Measurements from ENCODE around the gene GMEB1. TPM values are rescaled to one million over a fixed set of nuclear protein-coding genes. Genes with fewer than 3 reads are reported as not detected.
"Not testable (repeated sequence)": the region's sequence is repeated elsewhere in the genome, so short reads cannot be mapped to it uniquely, and the experiment has no call there.

The GMEB1 gene, protein sequence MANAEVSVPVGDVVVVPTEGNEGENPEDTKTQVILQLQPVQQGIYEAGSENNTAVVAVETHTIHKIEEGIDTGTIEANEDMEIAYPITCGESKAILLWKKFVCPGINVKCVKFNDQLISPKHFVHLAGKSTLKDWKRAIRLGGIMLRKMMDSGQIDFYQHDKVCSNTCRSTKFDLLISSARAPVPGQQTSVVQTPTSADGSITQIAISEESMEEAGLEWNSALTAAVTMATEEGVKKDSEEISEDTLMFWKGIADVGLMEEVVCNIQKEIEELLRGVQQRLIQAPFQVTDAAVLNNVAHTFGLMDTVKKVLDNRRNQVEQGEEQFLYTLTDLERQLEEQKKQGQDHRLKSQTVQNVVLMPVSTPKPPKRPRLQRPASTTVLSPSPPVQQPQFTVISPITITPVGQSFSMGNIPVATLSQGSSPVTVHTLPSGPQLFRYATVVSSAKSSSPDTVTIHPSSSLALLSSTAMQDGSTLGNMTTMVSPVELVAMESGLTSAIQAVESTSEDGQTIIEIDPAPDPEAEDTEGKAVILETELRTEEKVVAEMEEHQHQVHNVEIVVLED
- total RNA-seq, result 25.9 and 29.2 TPM in 2 replicates

DNA sequence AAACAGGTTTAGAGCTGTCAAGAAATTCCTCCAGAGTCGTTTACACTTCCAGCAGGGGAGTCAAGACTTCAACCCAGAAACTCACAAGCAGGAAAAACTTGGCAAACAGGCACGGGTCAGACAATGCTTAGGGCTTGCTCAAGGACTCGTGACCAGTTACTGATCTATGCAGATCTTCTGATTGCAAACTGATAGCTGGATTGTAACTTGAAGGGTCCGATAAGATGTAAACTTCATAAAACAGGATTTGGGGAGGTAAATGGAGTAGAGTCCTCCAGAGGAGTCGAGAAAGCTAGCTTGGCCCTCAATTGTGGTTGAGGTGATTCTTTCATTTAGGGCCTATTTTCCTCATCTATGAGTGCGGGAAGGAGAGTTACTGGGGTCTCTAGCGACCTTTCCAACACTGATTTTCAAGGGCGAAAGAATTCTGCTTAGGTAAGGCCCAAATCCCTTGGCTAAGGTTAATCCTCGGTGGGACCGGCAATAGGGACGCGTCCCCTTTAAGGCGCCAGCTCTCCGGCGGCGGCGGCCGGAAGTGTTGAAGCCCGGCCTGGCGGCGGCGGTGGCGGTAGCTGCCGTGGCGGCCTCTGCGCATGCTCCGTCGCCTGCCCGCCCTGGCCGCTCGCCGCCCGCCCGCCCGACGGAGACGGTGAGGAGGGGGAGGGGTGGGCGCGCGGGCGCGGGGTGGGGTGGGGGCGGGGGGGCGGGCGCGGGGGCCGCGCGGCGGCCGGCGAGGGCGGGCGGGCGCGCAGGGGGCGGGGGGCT lies at the start of gene GMEB1:
TSS of gene GMEB1 (plus strand) at position 594 of the 765 bp plus-strand sequence. CDS start 14,829 bp downstream, outside the sequence.
- intact Hi-C loops (cut with micrococcal nuclease), result loop anchor here (1.0 to 5.0 kb wide), 6 partner anchors 20 to 164 kb away; partner anchors contain the start of genes RNU11, TAF12, TRNAU1AP and YTHDF2

DNA sequence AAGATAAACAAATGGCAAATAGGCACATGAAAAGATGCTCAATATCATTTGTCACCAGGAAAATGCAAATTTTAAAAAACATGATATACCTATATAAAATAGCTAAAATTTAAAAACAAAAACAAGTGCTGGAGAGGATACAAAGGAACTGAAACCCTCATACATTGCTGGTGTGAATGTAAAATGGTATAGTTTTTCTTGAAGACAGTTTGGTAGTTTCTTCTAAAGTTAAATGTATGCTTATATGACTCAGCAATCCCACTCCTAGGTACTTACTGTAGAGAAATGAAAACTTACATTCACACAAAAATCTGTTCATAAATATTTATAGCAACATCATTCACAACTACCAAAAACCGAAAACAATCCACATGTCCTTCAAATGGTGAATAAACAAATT lies 36.9 kb upstream of the GMEB1 start:
- intact Hi-C loops (cut with micrococcal nuclease), result no loop called here

DNA sequence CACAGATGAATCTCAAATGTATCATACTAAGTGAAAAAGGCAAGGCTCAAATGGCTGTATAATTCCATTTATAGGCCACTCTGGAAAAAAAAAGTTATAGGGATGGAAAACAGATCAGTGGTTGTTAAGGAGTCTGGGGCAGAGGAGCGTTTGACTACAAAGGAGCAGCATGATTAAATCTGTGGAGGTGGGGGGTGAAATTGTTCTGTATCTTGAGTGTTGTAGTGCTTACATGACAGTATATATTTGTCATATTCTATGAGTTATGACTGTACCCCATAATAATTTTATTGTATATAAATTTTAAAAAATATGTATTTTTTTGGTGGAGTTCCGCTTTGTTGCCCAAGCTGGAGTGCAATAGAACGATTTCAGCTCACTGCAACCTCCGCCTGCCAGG lies 36.0 kb upstream of the GMEB1 start:
- intact Hi-C loops (cut with micrococcal nuclease), result no loop called here

DNA sequence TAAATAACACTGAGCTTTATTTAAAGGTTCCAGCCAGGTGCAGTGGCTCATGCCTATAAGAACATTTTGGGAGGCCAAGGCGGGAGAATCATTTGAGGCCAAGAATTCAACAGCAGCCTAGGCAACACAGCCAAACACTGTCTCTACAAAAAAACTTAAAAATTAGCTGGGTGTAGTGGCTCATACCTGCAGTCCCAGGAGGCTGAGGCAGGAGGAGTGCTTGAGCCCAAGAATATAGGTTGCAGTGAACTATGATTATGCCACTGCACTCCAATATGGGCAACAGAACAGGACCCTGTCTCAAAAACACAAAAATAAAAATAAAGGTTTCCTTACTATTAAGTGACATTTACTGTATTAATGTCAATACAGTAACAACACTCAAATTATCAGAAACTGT lies 27.8 kb upstream of the GMEB1 start:
- intact Hi-C loops (cut with micrococcal nuclease), result loop anchor here (1.0 to 5.0 kb wide), 3 partner anchors 133 to 393 kb away; partner anchors contain the start of gene RCC1

DNA sequence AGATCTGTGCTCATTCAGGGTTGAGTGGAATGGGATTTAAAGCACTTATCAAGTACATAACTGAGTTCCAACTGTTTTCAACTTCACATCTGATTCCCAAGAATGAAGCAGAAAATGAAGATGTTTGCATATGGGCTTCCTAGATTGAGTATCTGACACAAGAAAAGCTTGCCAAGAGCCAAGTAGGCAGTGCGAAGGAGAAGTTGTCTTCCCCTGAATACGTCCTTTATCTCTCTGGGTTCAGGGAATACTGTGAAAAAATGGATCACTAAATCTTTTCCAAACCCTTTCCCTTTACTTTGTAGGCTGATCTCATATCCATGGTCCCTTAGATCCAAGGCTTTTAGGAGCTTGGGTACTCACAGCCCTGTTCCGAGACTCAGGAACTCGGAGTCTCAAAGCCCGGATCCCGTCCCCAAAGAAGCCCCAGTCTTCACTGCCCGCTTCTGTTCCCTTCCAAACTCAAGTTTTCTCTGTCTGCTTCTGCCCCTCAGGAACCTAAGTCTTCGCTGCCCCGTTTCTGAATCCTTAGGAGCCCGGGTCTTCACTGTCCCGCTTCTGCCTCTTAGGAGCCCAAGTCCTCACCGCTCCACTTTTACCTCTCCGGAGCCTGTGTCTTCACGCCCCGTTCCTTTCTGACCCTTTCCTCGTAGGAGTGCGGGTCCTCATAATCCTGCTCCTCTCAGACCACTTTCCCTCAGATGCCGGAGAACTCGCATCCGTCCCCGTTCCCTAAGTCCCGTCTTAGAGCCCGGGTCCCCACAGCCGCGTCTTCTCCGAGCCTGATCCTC lies 26.3 kb upstream of the GMEB1 start:
- intact Hi-C loops (cut with micrococcal nuclease), result loop anchor here (2.0 to 5.0 kb wide), 3 partner anchors 61 to 395 kb away; partner anchors contain the start of gene RCC1

DNA sequence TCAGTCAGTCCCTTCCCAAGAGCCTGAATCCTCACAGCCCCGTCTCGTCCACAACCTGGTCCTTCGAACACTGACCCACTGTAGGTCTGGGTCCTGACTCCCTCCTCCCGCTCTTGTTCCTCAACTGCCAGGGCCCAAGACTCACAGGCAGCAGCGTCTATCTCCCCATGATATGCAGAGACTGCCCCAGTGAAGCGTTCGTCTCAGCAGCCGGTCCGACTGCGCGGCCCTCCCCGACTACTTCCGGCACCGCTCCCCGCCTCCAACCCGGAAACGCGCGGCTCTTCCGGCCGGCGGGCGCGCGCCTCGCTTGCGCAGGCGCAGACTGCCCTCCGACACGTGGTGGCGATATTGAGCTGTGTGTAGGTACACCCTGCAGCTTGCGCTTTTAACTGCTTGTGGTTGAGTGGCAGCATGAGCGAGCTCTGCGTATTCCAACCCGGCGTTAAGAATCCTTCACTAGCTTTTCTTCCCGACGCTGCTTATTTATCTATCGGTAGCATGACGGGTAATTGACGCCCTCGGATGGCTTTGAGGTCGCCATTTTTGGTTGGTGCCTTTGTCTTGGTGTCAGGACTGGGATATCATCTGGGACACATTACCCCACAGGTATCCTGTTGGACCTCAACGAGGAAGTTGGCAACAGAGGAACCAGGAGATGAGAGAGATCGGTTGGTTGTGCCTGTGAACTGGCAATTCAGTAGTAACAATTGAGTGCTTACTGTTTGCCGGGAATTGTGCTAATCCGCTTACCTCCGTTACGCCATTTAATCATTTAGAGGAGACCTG lies 25.5 kb upstream of the GMEB1 start, which contains the start of gene TAF12:
TSS of gene TAF12 (minus strand) at position 221 of the 789 bp plus-strand sequence. CDS start 20,986 bp downstream, outside the sequence.
- intact Hi-C loops (cut with micrococcal nuclease), result loop anchor here (1.0 to 5.0 kb wide), 6 partner anchors 25 to 396 kb away; partner anchors contain the start of genes GMEB1, MED18, RCC1 and YTHDF2

DNA sequence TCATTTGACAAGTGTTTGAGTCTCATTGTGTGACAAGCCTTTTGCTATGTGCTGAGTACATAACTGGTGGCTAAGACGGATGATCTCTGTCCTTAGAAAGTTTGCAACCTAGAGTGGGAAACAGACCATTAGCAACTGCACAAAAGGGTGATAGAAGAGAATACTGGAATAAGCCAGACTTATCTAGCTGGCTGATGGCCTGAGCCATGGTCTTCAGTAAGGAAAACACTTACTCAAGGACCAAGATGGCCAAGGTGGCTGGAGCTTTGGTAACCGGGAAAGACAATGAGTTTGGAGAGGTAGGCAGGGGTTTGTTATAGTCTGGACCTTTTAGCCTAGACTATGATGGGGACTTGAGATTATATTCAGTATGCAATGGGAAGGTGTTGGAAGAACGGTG lies 24.1 kb upstream of the GMEB1 start:
- intact Hi-C loops (cut with micrococcal nuclease), result loop anchor here (5.0 kb wide), 2 partner anchors 137 to 397 kb away; partner anchors contain the start of gene RCC1

DNA sequence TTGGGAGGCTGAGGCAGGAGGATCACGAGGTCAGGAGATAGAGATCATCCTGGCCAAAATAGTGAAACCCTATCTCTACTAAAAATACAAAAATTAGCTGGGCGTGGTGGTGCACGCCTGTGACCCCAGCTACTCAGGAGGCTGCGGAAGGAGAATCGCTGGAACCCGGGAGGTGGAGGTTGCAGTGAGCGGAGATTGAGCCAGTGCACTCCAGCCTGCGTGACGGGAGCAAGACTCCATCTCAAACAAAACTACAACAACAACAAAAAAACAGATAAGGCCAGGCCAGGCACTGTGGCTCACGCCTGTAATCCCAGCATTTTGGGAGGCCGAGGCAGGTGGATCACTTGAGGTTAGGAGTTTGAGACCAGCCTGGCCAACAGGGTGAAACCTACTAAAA lies 23.2 kb upstream of the GMEB1 start:
- intact Hi-C loops (cut with micrococcal nuclease), result loop anchor here (5.0 kb wide), 1 partner anchor 537 kb away; the partner anchor contains the start of gene SRSF4

DNA sequence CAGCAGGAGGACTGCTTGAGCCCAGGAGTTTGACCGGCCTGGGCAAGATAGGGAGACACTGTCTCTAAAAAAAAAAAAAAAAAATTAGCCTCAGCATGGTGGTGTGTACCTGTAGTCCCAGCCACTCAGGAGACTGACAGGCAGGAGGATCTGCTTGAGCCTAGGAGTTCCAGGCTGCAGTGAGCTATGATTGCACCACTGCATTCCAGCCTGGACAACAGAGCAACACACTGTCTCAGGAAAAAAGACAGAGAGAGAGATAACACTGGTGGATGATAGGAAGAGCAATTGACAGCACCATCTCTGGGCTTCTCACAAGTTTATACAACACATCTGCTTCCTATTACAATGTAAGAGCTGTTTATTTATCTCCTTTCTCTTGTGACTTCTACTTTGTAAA lies 22.5 kb upstream of the GMEB1 start:
- intact Hi-C loops (cut with micrococcal nuclease), result loop anchor here (5.0 kb wide), 1 partner anchor 536 kb away; the partner anchor contains the start of gene SRSF4

DNA sequence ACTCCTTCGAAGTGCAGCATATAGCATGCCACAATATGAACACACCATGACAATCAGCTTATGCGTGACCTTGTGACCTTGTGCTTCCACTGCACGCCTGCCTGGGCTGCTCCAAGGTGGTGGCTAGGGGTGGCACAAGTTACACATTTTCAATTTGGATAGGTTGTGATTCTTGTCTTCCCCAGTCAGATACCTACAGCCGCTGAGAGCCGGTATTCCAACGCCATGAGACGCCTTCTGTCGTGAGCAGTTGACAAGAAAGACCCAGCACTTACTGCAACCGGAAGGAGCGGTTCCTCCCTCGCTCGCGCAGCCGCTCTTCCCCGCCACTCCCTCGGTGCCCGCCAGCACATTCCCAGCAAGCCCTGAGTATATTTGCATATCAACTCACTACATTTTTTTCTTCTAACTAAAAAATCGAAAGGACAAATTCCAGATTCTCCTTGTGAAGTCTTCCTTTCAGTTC lies 20.5 kb upstream of the GMEB1 start:
- intact Hi-C loops (cut with micrococcal nuclease), result loop anchor here (1.0 to 5.0 kb wide), 5 partner anchors 20 to 534 kb away; partner anchors contain the start of genes GMEB1, SRSF4, TRNAU1AP and YTHDF2

DNA sequence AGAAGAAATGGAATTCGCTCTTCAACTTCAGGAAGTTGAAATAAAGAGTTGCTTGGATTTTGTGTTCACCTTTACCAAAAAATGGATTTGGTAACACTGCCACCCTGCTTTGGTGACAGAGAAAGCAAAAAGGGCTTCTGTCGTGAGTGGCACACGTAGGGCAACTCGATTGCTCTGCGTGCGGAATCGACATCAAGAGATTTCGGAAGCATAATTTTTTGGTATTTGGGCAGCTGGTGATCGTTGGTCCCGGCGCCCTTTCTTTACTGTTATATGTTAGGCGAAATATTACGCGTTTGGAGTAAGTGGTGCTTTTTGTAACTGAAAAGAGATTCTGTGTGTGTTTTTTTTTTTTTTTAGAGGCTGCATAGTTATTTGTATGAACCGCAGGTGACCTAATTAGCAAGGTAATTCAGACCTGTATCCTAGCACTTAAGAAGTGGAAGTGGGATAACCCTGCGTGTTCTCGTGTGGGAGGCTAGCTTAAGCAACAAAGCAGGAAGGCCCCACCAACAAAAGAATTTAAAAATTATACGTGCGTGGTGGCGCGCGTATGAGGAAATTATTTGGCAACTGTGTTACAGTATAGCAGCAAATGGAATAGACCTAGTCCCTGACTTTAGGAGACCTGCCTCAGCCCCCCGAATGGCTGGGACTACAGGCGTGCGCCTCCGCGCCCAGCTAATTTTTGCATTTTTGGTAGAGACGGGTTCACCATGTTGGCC lies 19.9 kb upstream of the GMEB1 start, which contains the start of gene RNU11:
TSS of gene RNU11 (plus strand) at position 127 of the 725 bp plus-strand sequence.
- intact Hi-C loops (cut with micrococcal nuclease), result loop anchor here (1.0 to 5.0 kb wide), 5 partner anchors 20 to 534 kb away; partner anchors contain the start of genes GMEB1, SRSF4, TRNAU1AP and YTHDF2

DNA sequence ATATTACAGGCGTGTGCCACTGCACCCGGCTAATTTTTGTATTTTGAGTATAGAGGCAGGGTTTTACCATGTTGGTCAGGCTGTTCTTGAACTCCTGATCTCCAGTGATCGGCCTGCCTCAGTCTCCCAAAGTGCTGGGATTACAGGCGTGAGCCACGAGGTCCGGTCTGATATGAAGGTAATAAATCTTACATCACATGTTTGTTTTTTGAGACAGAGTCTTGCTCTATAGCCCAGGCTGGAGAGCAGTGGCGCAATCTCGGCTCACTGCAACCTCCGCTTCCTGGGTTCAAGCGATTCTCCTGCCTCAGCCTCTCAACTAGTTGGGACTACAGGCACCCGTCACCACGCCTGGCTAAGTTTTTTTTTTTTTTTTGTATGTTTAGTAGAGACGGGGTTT lies 15.5 kb upstream of the GMEB1 start:
- intact Hi-C loops (cut with micrococcal nuclease), result not testable (repeated sequence)

DNA sequence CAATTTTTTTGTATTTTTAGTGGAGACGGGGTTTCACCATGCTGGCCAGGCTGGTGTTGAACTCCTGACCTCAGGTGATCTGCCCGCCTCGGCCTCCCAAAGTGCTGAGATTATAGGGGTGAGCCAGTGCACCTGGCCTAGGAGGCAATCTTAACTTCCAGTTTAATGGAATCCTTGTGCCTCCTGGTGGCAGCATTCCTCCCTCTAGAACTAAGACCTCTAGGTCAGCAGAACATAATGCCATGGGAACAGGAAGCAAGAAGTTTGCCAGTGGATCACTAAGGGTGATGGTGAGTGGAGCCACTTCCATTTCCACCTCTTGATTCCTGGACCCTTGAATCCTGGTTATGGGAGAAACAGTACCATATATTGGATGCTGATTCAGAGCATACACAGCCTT lies 14.7 kb upstream of the GMEB1 start:
- intact Hi-C loops (cut with micrococcal nuclease), result not testable (repeated sequence)

DNA sequence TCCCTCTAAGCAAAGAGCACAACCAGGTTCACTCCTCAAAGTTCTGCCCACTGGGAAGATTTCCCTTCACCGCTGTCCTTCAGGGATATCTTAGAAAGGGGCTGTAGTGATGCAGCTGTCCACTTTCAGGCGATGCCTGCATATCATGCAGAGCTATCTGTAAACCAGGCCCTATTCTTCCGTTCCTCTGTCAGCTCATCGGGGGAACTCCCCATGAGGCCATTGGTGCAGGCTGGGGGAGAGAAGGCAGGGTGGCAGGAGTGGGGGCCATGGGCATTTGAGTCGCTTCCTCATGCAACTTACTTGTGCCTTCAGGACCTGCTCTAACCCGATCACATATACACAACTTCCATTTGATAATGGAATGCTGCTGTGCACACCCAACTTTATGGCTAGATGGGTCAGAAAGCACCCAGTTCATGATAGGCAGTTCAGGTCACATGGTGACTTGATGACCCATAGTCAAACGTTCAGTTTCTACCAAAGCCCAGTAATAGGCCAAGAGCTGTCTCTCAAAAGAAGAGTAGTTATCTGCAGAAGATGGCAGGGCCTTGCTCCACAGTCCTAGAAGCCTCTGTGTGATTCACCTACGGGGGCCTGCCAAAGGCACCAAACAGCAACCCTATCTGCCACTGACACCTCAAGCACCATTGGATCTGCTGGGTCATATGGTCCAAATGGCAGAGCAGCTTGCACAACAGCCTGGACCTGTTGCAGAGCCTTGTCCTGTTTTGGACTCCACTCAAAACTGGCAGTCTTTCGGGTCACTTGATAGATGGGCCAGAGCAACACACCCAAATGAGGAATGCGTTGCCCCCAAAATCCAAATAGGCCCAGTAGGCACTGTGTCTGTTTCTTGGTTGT lies 12.9 kb upstream of the GMEB1 start:
- intact Hi-C loops (cut with micrococcal nuclease), result not testable (repeated sequence)

DNA sequence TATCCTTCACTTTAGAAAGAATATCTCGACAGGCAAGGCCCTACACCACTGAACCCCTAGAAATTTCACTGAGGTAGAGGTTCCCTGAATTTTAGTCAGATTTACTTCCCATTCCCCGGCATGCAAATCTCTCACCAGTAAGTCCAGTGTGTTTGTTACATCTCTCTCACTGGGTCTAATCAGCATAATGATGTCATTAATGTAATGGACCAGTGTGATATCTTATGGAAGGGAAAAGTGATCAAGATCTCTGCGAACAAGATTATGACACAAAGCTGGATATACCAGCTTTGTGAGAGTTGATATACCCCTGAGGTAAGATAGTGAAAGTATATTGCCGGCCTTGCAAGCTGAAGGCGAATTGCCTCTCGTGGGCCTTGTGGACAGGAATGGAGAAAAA lies 12.2 kb upstream of the GMEB1 start:
- intact Hi-C loops (cut with micrococcal nuclease), result no loop called here

DNA sequence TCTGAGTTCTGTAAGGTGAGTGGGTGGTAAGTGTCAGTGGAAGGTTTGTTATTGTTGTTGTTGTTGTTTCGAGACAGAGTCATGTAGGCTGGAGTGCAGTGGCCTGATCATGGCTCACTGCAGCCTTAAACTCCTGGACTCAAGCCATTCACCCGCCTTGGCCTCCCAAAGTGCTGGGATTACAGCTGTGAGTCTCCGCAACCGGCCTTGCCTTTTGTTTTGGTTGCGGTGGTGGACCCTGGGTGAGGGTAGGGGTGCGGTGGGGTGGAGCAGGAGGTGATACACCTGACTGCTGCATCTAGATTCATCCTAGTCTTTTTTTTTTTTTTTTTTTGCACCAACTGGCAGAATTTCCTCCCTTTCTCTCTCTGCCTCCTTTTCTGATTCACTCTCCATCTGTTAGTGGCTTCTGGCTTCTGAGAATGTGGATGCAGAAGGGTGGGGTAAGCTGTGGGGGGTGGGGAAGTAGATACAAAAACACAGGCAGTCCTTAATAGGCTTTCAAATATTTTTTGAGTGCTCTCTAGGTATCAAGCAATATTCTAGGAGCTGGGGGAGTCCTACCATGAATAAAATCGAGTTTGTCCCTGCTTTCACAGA lies 4.6 kb upstream of the GMEB1 start:
- intact Hi-C loops (cut with micrococcal nuclease), result no loop called here

DNA sequence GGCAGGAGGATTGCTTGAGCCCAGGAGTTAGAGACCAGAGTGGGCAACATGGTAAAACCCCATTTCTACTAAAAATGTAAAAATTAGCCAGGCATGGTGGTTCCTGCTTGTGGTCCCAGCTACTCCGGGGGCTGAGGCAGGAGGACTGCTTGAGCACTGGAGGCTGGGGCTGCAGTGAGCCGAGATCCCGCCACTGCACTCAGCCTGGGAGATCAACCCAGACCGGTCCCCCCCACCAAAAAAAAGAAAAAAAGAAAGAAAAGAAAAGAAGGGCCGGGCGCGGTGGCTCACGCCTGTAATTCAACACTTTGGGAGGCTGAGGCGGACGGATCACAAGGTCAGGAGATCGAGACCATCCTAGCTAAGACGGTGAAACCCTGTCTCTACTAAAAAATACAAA lies 1.8 kb upstream of the GMEB1 start:
- intact Hi-C loops (cut with micrococcal nuclease), result loop anchor here (5.0 kb wide), 2 partner anchors 85 to 115 kb away; partner anchors contain the start of gene TRNAU1AP
